ENCODE measurements around the gene HS1BP3.

GRCh38 chr2:20602803-20603202 is 48.1 kb downstream of the HS1BP3 start:
- TF ChIP-seq ZBTB49 (CRISPR knock-in tag; IDR thresholded peaks at IDR 0.05; ENCODE audit: borderline replicate concordance) = no peak
- TF ChIP-seq TRIM24 (IDR thresholded peaks at IDR 0.05) = no peak
- no peak for TF ChIP-seq FOXM1 (IDR thresholded peaks at IDR 0.05; ENCODE audit: low read depth)
- TF ChIP-seq FOXM1 (CRISPR knock-in tag; IDR thresholded peaks at IDR 0.05; ENCODE audit: low read depth) = no peak
- TF ChIP-seq AFF4 (CRISPR knock-in tag; IDR thresholded peaks at IDR 0.05) = no peak
